ENCODE results near the gene TAB2.

Gene TAB2

GRCh38 chr6:149317644-149318571 lies at the start of gene TAB2:
TSS of gene TAB2 (plus strand) at chr6:149317712. CDS start at chr6:149369998, 52,286 bp downstream.
- DNase-seq (ENCODE audit: low read depth in 2 of 2), result peak; percentile 80 to 82

GRCh38 chr6:149268146-149268545 lies 49.4 kb upstream of the TAB2 start:
- no peak for DNase-seq (ENCODE audit: low read depth in 2 of 2)

- DNase-seq (ENCODE audit: low read depth in 2 of 2), result no peak
Observed at GRCh38 chr6:149268768-149269167, 48.7 kb upstream of the TAB2 start.

GRCh38 chr6:149270616-149271015 lies 46.9 kb upstream of the TAB2 start:
- no peak for DNase-seq (ENCODE audit: low read depth in 2 of 2)

- peak; percentile 42 to 74 for DNase-seq (ENCODE audit: low read depth in 2 of 2)
Observed at GRCh38 chr6:149271348-149272340, 45.9 kb upstream of the TAB2 start.

GRCh38 chr6:149273318-149273717 lies 44.2 kb upstream of the TAB2 start:
- no peak for DNase-seq (ENCODE audit: low read depth in 2 of 2)

GRCh38 chr6:149275621-149276020 lies 41.9 kb upstream of the TAB2 start:
- DNase-seq (ENCODE audit: low read depth in 2 of 2), result no peak

GRCh38 chr6:149277621-149278020 lies 39.9 kb upstream of the TAB2 start:
- DNase-seq (ENCODE audit: low read depth in 2 of 2), result no peak

GRCh38 chr6:149278997-149279396 lies 38.5 kb upstream of the TAB2 start:
- no peak for DNase-seq (ENCODE audit: low read depth in 2 of 2)

GRCh38 chr6:149284904-149285303 lies 32.6 kb upstream of the TAB2 start:
- no peak for DNase-seq (ENCODE audit: low read depth in 2 of 2)

GRCh38 chr6:149285626-149286025 lies 31.9 kb upstream of the TAB2 start:
- DNase-seq (ENCODE audit: low read depth in 2 of 2), result no peak

GRCh38 chr6:149286905-149287304 lies 30.6 kb upstream of the TAB2 start:
- DNase-seq (ENCODE audit: low read depth in 2 of 2), result no peak

- DNase-seq (ENCODE audit: low read depth in 2 of 2), result no peak
Observed at GRCh38 chr6:149289192-149289781, 28.2 kb upstream of the TAB2 start.

GRCh38 chr6:149289966-149290365 lies 27.5 kb upstream of the TAB2 start:
- no peak for DNase-seq (ENCODE audit: low read depth in 2 of 2)

- DNase-seq (ENCODE audit: low read depth in 2 of 2), result no peak
Observed at GRCh38 chr6:149293244-149293643, 24.3 kb upstream of the TAB2 start.

GRCh38 chr6:149300563-149300962 lies 16.9 kb upstream of the TAB2 start:
- DNase-seq (ENCODE audit: low read depth in 2 of 2), result no peak

GRCh38 chr6:149302723-149303122 lies 14.8 kb upstream of the TAB2 start:
- no peak for DNase-seq (ENCODE audit: low read depth in 2 of 2)

GRCh38 chr6:149303468-149303867 lies 14.0 kb upstream of the TAB2 start:
- DNase-seq (ENCODE audit: low read depth in 2 of 2), result no peak

GRCh38 chr6:149305372-149305771 lies 12.1 kb upstream of the TAB2 start:
- DNase-seq (ENCODE audit: low read depth in 2 of 2), result no peak

- no peak for DNase-seq (ENCODE audit: low read depth in 2 of 2)
Observed at GRCh38 chr6:149306967-149307366, 10.5 kb upstream of the TAB2 start.

- DNase-seq (ENCODE audit: low read depth in 2 of 2), result no peak
Observed at GRCh38 chr6:149311293-149311692, 6.2 kb upstream of the TAB2 start.

- no peak for DNase-seq (ENCODE audit: low read depth in 2 of 2)
Observed at GRCh38 chr6:149311766-149312165, 5.7 kb upstream of the TAB2 start.

All from stimulated activated CD4-positive, alpha-beta T cell treated with anti-CD3 and anti-CD28 coated beads, Interleukin-1b, Interleukin-23, amount 100 ng/mL, for 4 hours (primary cell).